ENCODE data around the gene EIF4H. TPM values are rescaled to one million over a fixed set of nuclear protein-coding genes. Genes with fewer than 3 reads are reported as not detected.

EIF4H gene
- total RNA-seq, 2 experiments from 2014 or later: 461 to 464 TPM

GRCh38 chr7:74231232-74231590 is 57.1 kb downstream of the EIF4H start:
- Mint-ChIP-seq H3K27me3 (no peaks in the 10 kb centered on the region), H3K9me3 (no peaks in the 10 kb centered on the region), H3K4me1 (ENCODE audit: low read depth) (peaks cover 3% of the 10 kb centered on the region), H3K27ac (no peak overlapping the region), H3K36me3 (ENCODE audit: low read depth) (peaks cover 39% of the 10 kb centered on the region), H3K4me3 (no peak overlapping the region)
- intact Hi-C loops (cut with micrococcal nuclease): no loop called here
- POLR2A ChIA-PET: interaction anchor here (0.8 to 0.9 kb wide), 2 partner anchors 8 to 11 kb away, joined by 3 read pairs; no protein-coding TSS in a partner anchor
- ATAC-seq (no peak), DNase-seq (no peak)
- TF ChIP-seq CTCF (IDR thresholded peaks at IDR 0.05): no peak
- CTCF ChIA-PET: interaction anchor here (1.2 kb wide), 1 partner anchor 25 kb away, joined by 7 read pairs; no protein-coding TSS in a partner anchor

- H3K27ac Mint-ChIP-seq: no peak overlapping the region
- H3K9me3 Mint-ChIP-seq: no peaks in the 10 kb centered on the region
- no peak for TF ChIP-seq CTCF (IDR thresholded peaks at IDR 0.05)
- H3K4me3 Mint-ChIP-seq: no peak overlapping the region
- H3K36me3 Mint-ChIP-seq (ENCODE audit: low read depth): peaks cover 49% of the 10 kb centered on the region
- H3K4me1 Mint-ChIP-seq (ENCODE audit: low read depth): peaks cover 3% of the 10 kb centered on the region
- intact Hi-C loops (cut with micrococcal nuclease): no loop called here
- DNase-seq: no peak
- CTCF ChIA-PET: interaction anchor here (1.0 kb wide), 1 partner anchor 27 kb away, joined by 3 read pairs; no protein-coding TSS in a partner anchor
- ATAC-seq: no peak
- no peaks in the 10 kb centered on the region for H3K27me3 Mint-ChIP-seq
- POLR2A ChIA-PET: no interaction called here
These were observed 59.6 kb downstream of the EIF4H start for GRCh38 chr7:74233655-74234285.

- Mint-ChIP-seq H3K4me3 (no peak overlapping the region), H3K27ac (no peak overlapping the region), H3K36me3 (ENCODE audit: low read depth) (peaks cover 51% of the 10 kb centered on the region), H3K4me1 (ENCODE audit: low read depth) (peaks cover 3% of the 10 kb centered on the region), H3K27me3 (no peaks in the 10 kb centered on the region), H3K9me3 (no peaks in the 10 kb centered on the region)
- ChIA-PET CTCF (interaction anchor here (1.8 kb wide), 1 partner anchor 30 kb away, joined by 7 read pairs; no protein-coding TSS in a partner anchor), POLR2A (no interaction called here)
- TF ChIP-seq CTCF (IDR thresholded peaks at IDR 0.05): no peak
- DNase-seq (no peak), ATAC-seq (no peak)
- intact Hi-C loops (cut with micrococcal nuclease): no loop called here
These were observed 61.5 kb downstream of the EIF4H start for GRCh38 chr7:74235518-74236268.

- TF ChIP-seq CTCF (IDR thresholded peaks at IDR 0.05): no peak
- CTCF ChIA-PET: interaction anchor here (1.1 to 1.8 kb wide), 2 partner anchors 30 kb away, joined by 3 to 7 read pairs; no protein-coding TSS in a partner anchor
- Mint-ChIP-seq H3K36me3 (ENCODE audit: low read depth) (peaks cover 50% of the 10 kb centered on the region), H3K4me3 (no peak overlapping the region), H3K27ac (no peak overlapping the region), H3K9me3 (no peaks in the 10 kb centered on the region), H3K27me3 (no peaks in the 10 kb centered on the region), H3K4me1 (ENCODE audit: low read depth) (no peaks in the 10 kb centered on the region)
- POLR2A ChIA-PET: no interaction called here
- ATAC-seq (no peak), DNase-seq (no peak)
- intact Hi-C loops (cut with micrococcal nuclease): no loop called here
These were observed 62.1 kb downstream of the EIF4H start for GRCh38 chr7:74236284-74236683.

- H3K4me3 Mint-ChIP-seq: no peak overlapping the region
- ChIA-PET CTCF (no interaction called here), POLR2A (interaction anchor here (1.8 kb wide), 1 partner anchor 23 kb away, joined by 7 read pairs; no protein-coding TSS in a partner anchor)
- no peaks in the 10 kb centered on the region for H3K9me3 Mint-ChIP-seq
- no peak for ATAC-seq
- H3K27ac Mint-ChIP-seq: no peak overlapping the region
- intact Hi-C loops (cut with micrococcal nuclease): no loop called here
- TF ChIP-seq CTCF (IDR thresholded peaks at IDR 0.05): no peak
- no peak for DNase-seq
- no peaks in the 10 kb centered on the region for H3K27me3 Mint-ChIP-seq
- peaks cover 48% of the 10 kb centered on the region for H3K36me3 Mint-ChIP-seq (ENCODE audit: low read depth)
- no peaks in the 10 kb centered on the region for H3K4me1 Mint-ChIP-seq (ENCODE audit: low read depth)
These were observed 66.3 kb downstream of the EIF4H start for GRCh38 chr7:74240482-74240881.

All from activated CD8-positive, alpha-beta T cell treated with anti-CD3 and anti-CD28 coated beads for 36 hours (primary cell).